Transverse colon (tissue), 4 donors: ENCODE measurements around the gene PDE6A. TPM values are rescaled to one million over a fixed set of nuclear protein-coding genes. Genes with fewer than 3 reads are reported as not detected.
A peak's percentile ranks its signal among the peaks of the same experiment; 100 is the strongest.

Source experiments
- DNase-seq: peaks from one replicate; pipeline ENCODE4 v3.0.0-alpha.2; 2019
- H3K27ac ChIP-seq, 4 donors: fragments of 200-600 bp; sonication (generic); 2 replicates each; pipeline ENCODE4 v1.5.1; 2016 to 2018; ENCODE audit warnings: inconsistent platforms in 4 of 4
- H3K27me3 ChIP-seq: fragments of 200-600 bp; sonication (generic); 2 replicates; pipeline ENCODE4 v1.5.1; 2017; ENCODE audit warnings: inconsistent platforms
- H3K36me3 ChIP-seq, 4 donors: fragments of 200-600 bp; sonication (generic); 2 replicates each; pipeline ENCODE4 v1.5.1; 2017 to 2019; ENCODE audit warnings: inconsistent platforms in 4 of 4
- H3K4me1 ChIP-seq, 4 donors: fragments of 200-600 bp; sonication (generic); 2 replicates each; pipeline ENCODE4 v1.5.1; 2017 to 2020; ENCODE audit warnings: inconsistent platforms in 4 of 4
- H3K4me3 ChIP-seq, 4 donors: fragments of 200-600 bp; sonication (generic); 1 replicate in 1 of 4; 2 replicates in 3 of 4; pipeline versions ENCODE4 v1.5.1 to v1.6.1; 2017 to 2019; ENCODE audit warnings: inconsistent platforms in 4 of 4
- H3K9me3 ChIP-seq, 2 donors: fragments of 200-600 bp; sonication (generic); 2 replicates each; pipeline ENCODE4 v1.5.1; 2017 to 2019; ENCODE audit warnings: inconsistent platforms in 2 of 2
- CTCF ChIP-seq, 5 experiments: fragments of 200-600 bp in 3 of 5; fragments of 450-650 bp in 2 of 5; sonication (generic) in 3 of 5; IDR thresholded peaks; 1 replicate in 2 of 5; 2 replicates in 3 of 5; pipeline ENCODE4 v1.5.1; 2016 to 2017; ENCODE audit warnings: antibody characterized with exemption in 5 of 5, inconsistent platforms in 3 of 5, mild to moderate bottlenecking in 2 of 5, moderate library complexity in 1 of 5
- EP300 ChIP-seq: sonication (generic); formaldehyde crosslinking; IDR thresholded peaks from one replicate; pipeline ENCODE4 v1.6.1; 2017; ENCODE audit warnings: antibody characterized with exemption, low read depth
- POLR2A ChIP-seq: fragments of 450-650 bp; IDR thresholded peaks from one replicate; pipeline ENCODE4 v1.6.1; 2016; ENCODE audit warnings: antibody characterized with exemption, mild to moderate bottlenecking, moderate library complexity
- POLR2AphosphoS5 ChIP-seq, 3 donors: sonication (generic); formaldehyde crosslinking; IDR thresholded peaks; one replicate each; pipeline ENCODE4 v1.6.1; 2016; ENCODE audit warnings: antibody characterized with exemption in 3 of 3
- WGBS, 2 donors: methylation state at CpG; one replicate each; pipeline ENCODE4 v1.1.5; 2018; ENCODE audit warnings: low coverage in 1 of 2; 5-methylcytosine and 5-hydroxymethylcytosine counted together
- in situ Hi-C, 4 donors: fragments of 200-750 bp; cut with MboI; loops; one replicate each; pipeline versions ENCODE4 v1.15.0 to v1.15.1; 2017; ENCODE audit warnings: low sequenced_read_pairs in 3 of 4, low pct_ligation_motif_present in 1 of 4, low pct_unique_long_range_greater_than_20kb in 1 of 4
- intact Hi-C: fragments of 100-400 bp; cut with DNase I; formaldehyde crosslinking; loops from one replicate; pipeline ENCODE4 v1.15.1; 2023; ENCODE audit warnings: low total_unique reads
- total RNA-seq, 4 donors: library from RNA; depleted of rRNA; stranded (reverse); fragments of >200 nt; gene quantifications; one replicate each; pipeline ENCODE4 v1.1.0, GENCODE V29; 2016

Gene PDE6A
- total RNA-seq, 4 donors from 2014 or later: 1.2 to 6.5 (median 3.5) TPM

GRCh38 chr5:149959406-149960236, 15.0 kb upstream of the PDE6A start:
- intact Hi-C loops (no loop called here), in situ Hi-C loops (loop anchor here in 2 of 4 donors (10.0 to 25.0 kb wide), 2 partner anchors 97 to 105 kb away; no protein-coding TSS in a partner anchor)
- Histone ChIP-seq H3K9me3 (no peaks in the 10 kb centered on the region), H3K27ac (peak overlapping the region; percentile 90 to 95 (median 94)), H3K36me3 (no peaks in the 10 kb centered on the region), H3K27me3 (no peaks in the 10 kb centered on the region), H3K4me1 (peaks cover 0 to 39% (median 21%) of the 10 kb centered on the region in 4 donors), H3K4me3 (peak overlapping the region; percentile 22 to 92 (median 64))
- DNase-seq: no peak
- no peak for TF ChIP-seq POLR2A
- TF ChIP-seq CTCF (IDR thresholded peaks at IDR 0.05): peak; percentile 46 to 68 (median 56)
- 20 to 41% methylated on average over 13 to 14 of the region's 14 CpGs for WGBS, 2 donors

- intact Hi-C loops: no loop called here
- TF ChIP-seq CTCF (IDR thresholded peaks at IDR 0.05) (no peak), POLR2AphosphoS5 (IDR thresholded peaks at IDR 0.05) (no peak), POLR2A (no peak), EP300 (no peak)
- Histone ChIP-seq H3K27ac (peak overlapping the region; percentile 90 to 95 (median 94)), H3K9me3 (no peaks in the 10 kb centered on the region), H3K36me3 (no peaks in the 10 kb centered on the region), H3K27me3 (no peaks in the 10 kb centered on the region), H3K4me1 (peaks cover 0 to 39% (median 21%) of the 10 kb centered on the region in 4 donors), H3K4me3 (no peak overlapping the region)
- in situ Hi-C loops: loop anchor here in 1 of 4 donors (25.0 kb wide), 1 partner anchor 96 kb away; no protein-coding TSS in a partner anchor
- DNase-seq: no peak
- 52 to 60% methylated on average over 3 to 4 of the region's 4 CpGs for WGBS, 2 donors
Observed at GRCh38 chr5:149957855-149958254, 13.3 kb upstream of the PDE6A start.

GRCh38 chr5:149956685-149957084, 12.1 kb upstream of the PDE6A start:
- Histone ChIP-seq H3K4me1 (peaks cover 0 to 38% (median 19%) of the 10 kb centered on the region in 4 donors), H3K4me3 (no peak overlapping the region), H3K9me3 (no peaks in the 10 kb centered on the region), H3K36me3 (no peaks in the 10 kb centered on the region), H3K27me3 (no peaks in the 10 kb centered on the region), H3K27ac (peak overlapping the region; percentile 90 to 95 (median 94))
- in situ Hi-C loops (loop anchor here in 1 of 4 donors (25.0 kb wide), 1 partner anchor 94 kb away; no protein-coding TSS in a partner anchor), intact Hi-C loops (no loop called here)
- peak; percentile 46 for DNase-seq
- no peak for TF ChIP-seq POLR2AphosphoS5 (IDR thresholded peaks at IDR 0.05)
- no peak for TF ChIP-seq CTCF (IDR thresholded peaks at IDR 0.05)
- no peak for TF ChIP-seq POLR2A
- TF ChIP-seq EP300: no peak
- 46 to 71% methylated on average over 1 to 5 of the region's 5 CpGs for WGBS, 2 donors

GRCh38 chr5:149954798-149955197, 10.2 kb upstream of the PDE6A start:
- Histone ChIP-seq H3K27ac (no peak overlapping the region), H3K4me3 (no peak overlapping the region), H3K27me3 (no peaks in the 10 kb centered on the region), H3K4me1 (peaks cover 0 to 35% (median 10%) of the 10 kb centered on the region in 4 donors), H3K36me3 (no peaks in the 10 kb centered on the region), H3K9me3 (no peaks in the 10 kb centered on the region)
- WGBS, 2 donors: 67 to 71% methylated on average over 2 to 6 of the region's 6 CpGs
- intact Hi-C loops (no loop called here), in situ Hi-C loops (loop anchor here in 1 of 4 donors (25.0 kb wide), 1 partner anchor 92 kb away; no protein-coding TSS in a partner anchor)
- TF ChIP-seq POLR2AphosphoS5 (IDR thresholded peaks at IDR 0.05): no peak
- no peak for TF ChIP-seq POLR2A
- no peak for TF ChIP-seq CTCF (IDR thresholded peaks at IDR 0.05)
- DNase-seq: no peak
